Tibial nerve (tissue), 4 donors: ENCODE data around the gene HSPA1L. TPM values are rescaled to one million over a fixed set of nuclear protein-coding genes. Genes with fewer than 3 reads are reported as not detected.

ENCODE experiments used
- DNase-seq, 2 donors: peaks; one replicate each; pipeline ENCODE4 v3.0.0-alpha.2; 2019; ENCODE audit warnings: low spot score in 2 of 2
- H3K27ac ChIP-seq, 4 donors: fragments of 200-600 bp; sonication (generic) in 3 of 4; one replicate each; pipeline ENCODE4 v1.5.1; 2017 to 2019; ENCODE audit warnings: mild to moderate bottlenecking in 1 of 4
- H3K27me3 ChIP-seq, 2 donors: fragments of 200-600 bp; sonication (generic) in 1 of 2; one replicate each; pipeline versions ENCODE4 v1.5.1 to v1.6.0; 2017 to 2019
- H3K36me3 ChIP-seq, 3 donors: fragments of 200-600 bp; sonication (generic); one replicate each; pipeline ENCODE4 v1.5.1; 2018 to 2019
- H3K4me1 ChIP-seq, 4 donors: fragments of 200-600 bp; sonication (generic) in 3 of 4; one replicate each; pipeline ENCODE4 v1.5.1; 2017 to 2019
- H3K4me3 ChIP-seq, 4 donors: fragments of 200-600 bp; sonication (generic) in 3 of 4; one replicate each; pipeline ENCODE4 v1.5.1; 2017 to 2019; ENCODE audit warnings: mild to moderate bottlenecking in 1 of 4, moderate library complexity in 1 of 4
- H3K9me3 ChIP-seq, 4 donors: fragments of 200-600 bp; sonication (generic) in 3 of 4; one replicate each; pipeline ENCODE4 v1.5.1; 2017 to 2019
- EP300 ChIP-seq, 2 donors: sonication (generic); formaldehyde crosslinking; IDR thresholded peaks; one replicate each; pipeline ENCODE4 v1.6.1; 2017; ENCODE audit warnings: antibody characterized with exemption in 2 of 2, mild to moderate bottlenecking in 1 of 2
- POLR2A ChIP-seq, 2 donors: fragments of 450-650 bp; IDR thresholded peaks; one replicate each; pipeline ENCODE4 v1.6.1; 2017; ENCODE audit warnings: antibody characterized with exemption in 2 of 2, mild to moderate bottlenecking in 2 of 2, moderate library complexity in 2 of 2
- WGBS, 2 donors: methylation state at CpG; one replicate each; pipeline ENCODE4 v1.1.5; 2018; 5-methylcytosine and 5-hydroxymethylcytosine counted together
- total RNA-seq, 4 donors: library from RNA; depleted of rRNA; stranded (reverse); fragments of >200 nt; gene quantifications; one replicate each; pipeline ENCODE4 v1.1.0, GENCODE V29; 2016
- TF ChIP-seq, protein P1 (sequence below), 5 experiments: fragments of 200-600 bp in 3 of 5; fragments of 450-650 bp in 2 of 5; sonication (generic) in 3 of 5; IDR thresholded peaks; one replicate each; pipeline ENCODE4 v1.5.1; 2016 to 2019; ENCODE audit warnings: antibody characterized with exemption in 5 of 5, mild to moderate bottlenecking in 3 of 5, moderate library complexity in 2 of 5

HSPA1L gene
- total RNA-seq, 4 donors from 2014 or later = 0.20 to 2.4 (median 1.2) TPM

DNA sequence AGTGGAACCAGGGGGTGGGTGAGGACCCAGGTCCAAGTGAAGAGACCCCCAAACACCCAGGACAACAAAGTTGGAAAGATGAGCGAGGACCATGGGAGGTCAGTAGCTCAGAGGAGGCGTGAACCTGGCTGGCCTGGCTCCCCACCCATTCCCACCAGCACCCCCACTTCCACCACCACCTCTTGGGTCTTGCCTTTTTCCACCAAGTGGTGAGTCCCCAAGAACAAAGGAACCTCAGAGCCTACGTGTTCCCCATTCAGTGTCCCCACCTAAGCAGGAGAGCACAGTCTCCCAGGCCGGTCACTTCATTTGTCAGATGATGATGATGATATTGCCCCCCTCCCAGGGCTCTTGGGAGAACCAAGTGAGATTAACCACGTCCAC lies 37.4 kb downstream of the HSPA1L start:
- 78 to 82% methylated on average over 5 of the region's 5 CpGs for WGBS, 2 donors
- H3K4me1 ChIP-seq = peaks cover 0 to 10% (median 9%) of the 10 kb centered on the region in 4 donors
- H3K9me3 ChIP-seq = no peaks in the 10 kb centered on the region
- H3K4me3 ChIP-seq = no peak overlapping the region
- DNase-seq = no peak
- TF ChIP-seq, protein P1, sequence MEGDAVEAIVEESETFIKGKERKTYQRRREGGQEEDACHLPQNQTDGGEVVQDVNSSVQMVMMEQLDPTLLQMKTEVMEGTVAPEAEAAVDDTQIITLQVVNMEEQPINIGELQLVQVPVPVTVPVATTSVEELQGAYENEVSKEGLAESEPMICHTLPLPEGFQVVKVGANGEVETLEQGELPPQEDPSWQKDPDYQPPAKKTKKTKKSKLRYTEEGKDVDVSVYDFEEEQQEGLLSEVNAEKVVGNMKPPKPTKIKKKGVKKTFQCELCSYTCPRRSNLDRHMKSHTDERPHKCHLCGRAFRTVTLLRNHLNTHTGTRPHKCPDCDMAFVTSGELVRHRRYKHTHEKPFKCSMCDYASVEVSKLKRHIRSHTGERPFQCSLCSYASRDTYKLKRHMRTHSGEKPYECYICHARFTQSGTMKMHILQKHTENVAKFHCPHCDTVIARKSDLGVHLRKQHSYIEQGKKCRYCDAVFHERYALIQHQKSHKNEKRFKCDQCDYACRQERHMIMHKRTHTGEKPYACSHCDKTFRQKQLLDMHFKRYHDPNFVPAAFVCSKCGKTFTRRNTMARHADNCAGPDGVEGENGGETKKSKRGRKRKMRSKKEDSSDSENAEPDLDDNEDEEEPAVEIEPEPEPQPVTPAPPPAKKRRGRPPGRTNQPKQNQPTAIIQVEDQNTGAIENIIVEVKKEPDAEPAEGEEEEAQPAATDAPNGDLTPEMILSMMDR (IDR thresholded peaks at IDR 0.05) = no peak
- TF ChIP-seq POLR2A (IDR thresholded peaks at IDR 0.05) (no peak), EP300 (IDR thresholded peaks at IDR 0.05) (no peak)
- H3K36me3 ChIP-seq = peaks cover 0 to 50% (median 20%) of the 10 kb centered on the region in 3 donors
- H3K27me3 ChIP-seq = no peaks in the 10 kb centered on the region
- H3K27ac ChIP-seq = peak overlapping the region in 2 of 4 donors; percentile 5 to 32

- Histone ChIP-seq H3K4me3 (no peak within 1 kb of the TSS), H3K4me1 (peaks cover 0 to 10% (median 9%) of the 10 kb centered on the region in 4 donors), H3K36me3 (peaks cover 0 to 45% (median 20%) of the 10 kb centered on the region in 3 donors), H3K27me3 (no peaks in the 10 kb centered on the region), H3K27ac (peak within 1 kb of the TSS in 2 of 4 donors; percentile 5 to 32), H3K9me3 (no peaks in the 10 kb centered on the region)
- WGBS, 2 donors = 13 to 16% methylated on average over 14 to 15 of the region's 15 CpGs
- TF ChIP-seq POLR2A (IDR thresholded peaks at IDR 0.05) (no peak), EP300 (IDR thresholded peaks at IDR 0.05) (no peak)
- TF ChIP-seq, protein P1 (IDR thresholded peaks at IDR 0.05) = no peak
- DNase-seq = no peak
Measured at GRCh38 chr6:31776989-31777666, 38.0 kb downstream of the HSPA1L start, which contains the start of gene VWA7. TSS of gene VWA7 (minus strand) at chr6:31777328. CDS start at chr6:31776779, 549 bp downstream.

DNA sequence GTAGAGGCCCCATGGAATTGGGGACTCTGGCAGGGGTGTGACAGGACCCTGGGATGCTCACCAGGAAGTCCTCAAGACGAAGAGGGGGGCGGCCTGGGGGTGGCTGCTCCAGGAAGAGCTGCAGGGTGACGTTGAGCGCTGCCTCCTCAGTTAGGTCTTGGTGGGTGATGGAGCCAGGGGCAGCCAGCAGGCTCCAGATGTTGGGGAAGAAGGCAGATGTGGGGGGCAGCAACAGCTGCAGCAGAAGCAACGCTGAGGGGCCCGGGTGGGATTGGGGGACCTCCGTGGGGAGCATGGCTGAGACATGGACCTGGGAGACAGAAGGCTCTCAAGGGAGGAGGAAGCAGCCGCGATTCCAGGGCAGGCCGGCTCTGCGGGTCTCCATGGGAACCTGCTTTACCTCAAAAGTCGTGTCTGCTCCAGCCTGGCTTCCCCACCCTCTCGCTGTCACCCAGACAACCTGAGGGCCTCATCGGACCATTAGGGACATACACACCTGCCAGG lies 38.5 kb downstream of the HSPA1L start:
- WGBS, 2 donors = 46 to 52% methylated on average over 10 to 14 of the region's 14 CpGs
- H3K9me3 ChIP-seq = no peaks in the 10 kb centered on the region
- no peak for DNase-seq
- H3K36me3 ChIP-seq = peaks cover 0 to 39% (median 19%) of the 10 kb centered on the region in 3 donors
- H3K4me1 ChIP-seq = peaks cover 0 to 10% (median 9%) of the 10 kb centered on the region in 4 donors
- H3K4me3 ChIP-seq = no peak overlapping the region
- H3K27me3 ChIP-seq = no peaks in the 10 kb centered on the region
- TF ChIP-seq, protein P1 (IDR thresholded peaks at IDR 0.05) = no peak
- TF ChIP-seq EP300 (IDR thresholded peaks at IDR 0.05) = no peak
- TF ChIP-seq POLR2A (IDR thresholded peaks at IDR 0.05) = no peak
- peak overlapping the region in 2 of 4 donors; percentile 5 to 32 for H3K27ac ChIP-seq

GRCh38 chr6:31775633-31776484 lies 39.2 kb downstream of the HSPA1L start:
- H3K4me3 ChIP-seq = no peak overlapping the region
- 86 to 91% methylated on average over 25 to 31 of the region's 32 CpGs for WGBS, 2 donors
- H3K27ac ChIP-seq = peak overlapping the region in 1 of 4 donors; percentile 32
- H3K27me3 ChIP-seq = no peaks in the 10 kb centered on the region
- TF ChIP-seq POLR2A (IDR thresholded peaks at IDR 0.05) = no peak
- TF ChIP-seq, protein P1 (IDR thresholded peaks at IDR 0.05) = no peak
- TF ChIP-seq EP300 (IDR thresholded peaks at IDR 0.05) = no peak
- DNase-seq = no peak
- no peaks in the 10 kb centered on the region for H3K9me3 ChIP-seq
- H3K36me3 ChIP-seq = peaks cover 0 to 32% (median 15%) of the 10 kb centered on the region in 3 donors
- peaks cover 0 to 10% (median 9%) of the 10 kb centered on the region in 4 donors for H3K4me1 ChIP-seq
